ENCODE measurements around the gene TPCN1. TPM values are rescaled to one million over a fixed set of nuclear protein-coding genes. Genes with fewer than 3 reads are reported as not detected.

The TPCN1 gene
- total and polyA plus RNA-seq, 2 experiments from 2014 or later = 13.4 to 24.2 TPM

DNA sequence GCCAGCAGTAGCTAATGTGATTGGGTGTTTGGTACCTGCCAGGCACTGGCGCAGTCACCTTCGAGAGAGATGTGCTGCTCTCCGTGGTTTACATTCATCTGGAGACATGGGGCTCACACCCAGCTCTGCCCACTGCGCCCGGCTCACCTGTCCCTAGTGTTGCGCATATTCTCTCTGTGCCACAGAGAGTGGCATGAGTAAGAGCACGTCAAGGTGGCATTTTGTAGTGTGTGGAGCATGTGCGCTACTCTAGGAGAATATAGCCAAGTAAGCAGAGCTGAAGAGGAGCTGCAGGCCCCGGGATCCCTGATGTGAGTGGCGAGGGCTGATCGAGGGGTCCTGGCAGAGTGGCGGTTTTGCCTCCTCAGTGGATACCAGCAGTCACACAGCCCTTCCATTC, 46.9 kb downstream of the TPCN1 start:
- Histone ChIP-seq H3K27me3 (no peaks in the 10 kb centered on the region), H3K9me3 (ENCODE audit: low read depth) (no peaks in the 10 kb centered on the region), H3K27ac (no peak overlapping the region), H3K4me3 (no peak overlapping the region), H3K4me1 (ENCODE audit: low read depth) (no peaks in the 10 kb centered on the region), H3K36me3 (no peaks in the 10 kb centered on the region)
- DNase-seq (ENCODE audit: low read depth in 1 of 2, low spot score in 1 of 2) = no peak
- TF ChIP-seq, protein P1, sequence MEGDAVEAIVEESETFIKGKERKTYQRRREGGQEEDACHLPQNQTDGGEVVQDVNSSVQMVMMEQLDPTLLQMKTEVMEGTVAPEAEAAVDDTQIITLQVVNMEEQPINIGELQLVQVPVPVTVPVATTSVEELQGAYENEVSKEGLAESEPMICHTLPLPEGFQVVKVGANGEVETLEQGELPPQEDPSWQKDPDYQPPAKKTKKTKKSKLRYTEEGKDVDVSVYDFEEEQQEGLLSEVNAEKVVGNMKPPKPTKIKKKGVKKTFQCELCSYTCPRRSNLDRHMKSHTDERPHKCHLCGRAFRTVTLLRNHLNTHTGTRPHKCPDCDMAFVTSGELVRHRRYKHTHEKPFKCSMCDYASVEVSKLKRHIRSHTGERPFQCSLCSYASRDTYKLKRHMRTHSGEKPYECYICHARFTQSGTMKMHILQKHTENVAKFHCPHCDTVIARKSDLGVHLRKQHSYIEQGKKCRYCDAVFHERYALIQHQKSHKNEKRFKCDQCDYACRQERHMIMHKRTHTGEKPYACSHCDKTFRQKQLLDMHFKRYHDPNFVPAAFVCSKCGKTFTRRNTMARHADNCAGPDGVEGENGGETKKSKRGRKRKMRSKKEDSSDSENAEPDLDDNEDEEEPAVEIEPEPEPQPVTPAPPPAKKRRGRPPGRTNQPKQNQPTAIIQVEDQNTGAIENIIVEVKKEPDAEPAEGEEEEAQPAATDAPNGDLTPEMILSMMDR (IDR thresholded peaks at IDR 0.05; ENCODE audit: low read depth, low read length) = no peak

DNA sequence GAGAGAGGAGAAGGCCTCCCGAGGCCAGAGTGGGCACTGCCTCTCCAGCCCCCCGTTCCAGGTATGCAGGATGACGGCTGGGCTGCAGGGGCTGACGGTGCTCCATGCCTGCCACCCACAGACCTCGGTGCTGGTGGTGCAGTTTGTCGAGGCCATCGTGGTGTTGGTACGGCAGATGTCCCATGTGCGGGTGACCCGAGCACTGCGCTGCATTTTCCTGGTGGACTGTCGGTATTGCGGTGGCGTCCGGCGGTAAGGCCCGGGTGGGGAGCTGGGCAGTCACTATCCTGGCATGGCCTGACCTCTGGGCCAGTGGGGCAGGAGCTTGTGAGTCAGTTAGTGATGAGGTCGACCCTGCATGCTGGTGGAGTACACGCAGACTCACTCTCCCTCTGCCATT, 47.4 kb downstream of the TPCN1 start:
- no peaks in the 10 kb centered on the region for H3K36me3 ChIP-seq
- no peaks in the 10 kb centered on the region for H3K9me3 ChIP-seq (ENCODE audit: low read depth)
- no peak for DNase-seq (ENCODE audit: low read depth in 1 of 2, low spot score in 1 of 2)
- no peaks in the 10 kb centered on the region for H3K4me1 ChIP-seq (ENCODE audit: low read depth)
- no peak overlapping the region for H3K4me3 ChIP-seq
- TF ChIP-seq, protein P1 (IDR thresholded peaks at IDR 0.05; ENCODE audit: low read depth, low read length) = no peak
- H3K27ac ChIP-seq = no peak overlapping the region
- H3K27me3 ChIP-seq = no peaks in the 10 kb centered on the region

DNA sequence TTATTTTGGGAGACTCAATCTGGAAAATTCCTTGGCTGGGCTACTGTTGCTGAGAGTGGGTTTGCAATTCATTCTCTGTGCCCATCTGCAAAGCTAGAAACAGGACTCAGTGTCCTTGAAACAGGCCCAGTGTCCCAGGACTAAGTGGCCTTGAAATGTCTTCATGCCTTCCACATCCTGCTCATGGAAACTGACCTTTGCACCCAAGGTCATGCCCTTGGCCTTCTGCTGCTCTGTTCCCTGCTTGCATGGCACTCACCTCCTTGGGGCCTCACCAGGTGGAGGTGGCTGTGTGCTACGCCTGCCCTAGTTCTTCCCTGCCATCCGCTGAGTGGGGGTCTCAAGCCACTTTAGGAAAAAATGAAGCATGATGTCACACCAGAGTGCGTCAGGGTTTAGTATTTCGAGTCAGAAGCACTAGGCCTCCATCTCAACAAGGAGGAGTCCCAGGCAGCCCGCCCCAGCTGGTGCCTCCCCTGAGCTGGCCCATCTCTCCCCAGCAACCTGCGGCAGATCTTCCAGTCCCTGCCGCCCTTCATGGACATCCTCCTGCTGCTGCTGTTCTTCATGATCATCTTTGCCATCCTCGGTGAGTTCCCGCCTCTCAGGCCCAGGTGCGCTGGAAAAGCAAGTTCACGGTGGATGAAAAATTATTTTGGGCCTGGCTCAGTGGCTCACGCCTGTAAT, 48.1 kb downstream of the TPCN1 start:
- H3K4me1 ChIP-seq (ENCODE audit: low read depth) = no peaks in the 10 kb centered on the region
- no peak for DNase-seq (ENCODE audit: low read depth in 1 of 2, low spot score in 1 of 2)
- H3K27ac ChIP-seq = no peak overlapping the region
- no peaks in the 10 kb centered on the region for H3K9me3 ChIP-seq (ENCODE audit: low read depth)
- H3K27me3 ChIP-seq = no peaks in the 10 kb centered on the region
- TF ChIP-seq, protein P1 (IDR thresholded peaks at IDR 0.05; ENCODE audit: low read depth, low read length) = no peak
- H3K4me3 ChIP-seq = no peak overlapping the region
- no peaks in the 10 kb centered on the region for H3K36me3 ChIP-seq

DNA sequence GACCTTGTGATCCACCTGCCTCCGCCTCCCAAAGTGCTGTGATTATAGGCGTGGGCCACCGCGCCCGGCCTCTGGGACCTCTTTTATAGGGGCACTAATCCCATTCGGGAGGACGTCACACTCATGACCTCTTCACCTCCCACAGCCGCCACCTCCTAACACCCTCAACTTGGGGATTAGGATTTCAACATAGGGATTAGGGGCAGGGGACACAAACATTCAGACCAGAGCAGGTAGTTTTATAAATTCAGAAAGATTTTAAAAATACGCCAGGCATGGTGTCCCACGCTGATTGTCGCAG, 49.4 kb downstream of the TPCN1 start:
- Histone ChIP-seq H3K4me1 (ENCODE audit: low read depth) (peaks cover 3% of the 10 kb centered on the region), H3K27ac (no peak overlapping the region), H3K9me3 (ENCODE audit: low read depth) (no peaks in the 10 kb centered on the region), H3K4me3 (no peak overlapping the region), H3K27me3 (no peaks in the 10 kb centered on the region), H3K36me3 (no peaks in the 10 kb centered on the region)
- no peak for DNase-seq (ENCODE audit: low read depth in 1 of 2, low spot score in 1 of 2)
- TF ChIP-seq, protein P1 (IDR thresholded peaks at IDR 0.05; ENCODE audit: low read depth, low read length) = no peak

DNA sequence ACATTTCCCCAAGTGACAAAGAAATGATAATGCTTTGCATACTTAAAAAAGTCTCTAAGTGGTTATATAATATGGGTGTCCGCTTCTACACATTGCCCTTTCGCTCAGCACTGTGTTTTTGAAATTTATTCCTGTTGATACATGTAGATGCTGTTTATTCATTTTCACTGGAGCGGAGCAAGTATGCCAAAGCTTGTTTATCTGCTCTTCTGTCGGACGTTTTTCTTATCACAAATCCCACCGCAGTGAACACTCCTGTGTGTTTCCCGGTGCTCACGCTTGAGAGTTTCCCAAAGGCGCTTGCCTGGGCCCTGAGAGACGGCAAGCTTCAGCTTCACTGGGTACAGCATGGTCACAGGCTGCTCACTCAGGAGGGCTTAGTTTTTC, 50.2 kb downstream of the TPCN1 start:
- H3K4me1 ChIP-seq (ENCODE audit: low read depth) = peaks cover 3% of the 10 kb centered on the region
- TF ChIP-seq, protein P1 (IDR thresholded peaks at IDR 0.05; ENCODE audit: low read depth, low read length) = no peak
- H3K36me3 ChIP-seq = no peaks in the 10 kb centered on the region
- no peak for DNase-seq (ENCODE audit: low read depth in 1 of 2, low spot score in 1 of 2)
- no peaks in the 10 kb centered on the region for H3K27me3 ChIP-seq
- H3K4me3 ChIP-seq = no peak overlapping the region
- no peak overlapping the region for H3K27ac ChIP-seq
- H3K9me3 ChIP-seq (ENCODE audit: low read depth) = no peaks in the 10 kb centered on the region

All from cardiac muscle cell (in vitro differentiated cells and primary cell).